PC-9 (cell line): ENCODE measurements around the gene PJA2. TPM values are rescaled to one million over a fixed set of nuclear protein-coding genes. Genes with fewer than 3 reads are reported as not detected.

Experiments
- BruUV-seq: library from RNA; stranded (reverse); fragments of 400-500 nt; replicated peaks from 2 replicates; lab custom pipeline; 2021; lab: Mats Ljungman, UMichigan
- CTCF ChIA-PET: fragments of 300-600 bp; sonication (Branson Sonifier 250); formaldehyde crosslinking; loops from one replicate; lab custom pipeline; 2022; ENCODE audit warnings: antibody characterized with exemption; lab: Charles Lee
- POLR2A ChIA-PET: fragments of 300-600 bp; sonication (Branson Sonifier 250); formaldehyde crosslinking; loops from one replicate; lab custom pipeline; 2022; ENCODE audit warnings: antibody characterized with exemption; ENCODE audit not compliant: unreplicated experiment; lab: Charles Lee
- DNase-seq, 2 experiments: peaks; one replicate each; pipeline versions ENCODE4 v3.0.0 to v3.0.0-alpha.2; 2015 to 2022; ENCODE audit warnings: mixed read lengths in 1 of 2
- H2AFZ ChIP-seq: fragments of 200-600 bp; sonication (generic); 2 replicates; pipeline ENCODE4 v1.8.1; 2017; ENCODE audit warnings: antibody characterized with exemption
- H3F3A ChIP-seq: fragments of 200-600 bp; sonication (generic); 2 replicates; pipeline ENCODE4 v1.8.1; 2017; ENCODE audit warnings: antibody characterized with exemption, mild to moderate bottlenecking, low read depth; ENCODE audit not compliant: insufficient read depth
- H3K27ac ChIP-seq: fragments of 200-600 bp; sonication (generic); 2 replicates; pipeline ENCODE4 v1.6.1; 2016; ENCODE audit warnings: mixed run types
- H3K27me3 ChIP-seq: fragments of 200-600 bp; sonication (generic); 2 replicates; pipeline ENCODE4 v1.6.1; 2016; ENCODE audit warnings: low read depth, mixed run types; ENCODE audit not compliant: insufficient read depth
- H3K36me3 ChIP-seq: fragments of 200-600 bp; sonication (generic); 2 replicates; pipeline ENCODE4 v1.6.1; 2016; ENCODE audit warnings: low read depth, mixed run types
- H3K4me1 ChIP-seq: fragments of 200-600 bp; sonication (generic); replicated peaks from 2 replicates; pipeline ENCODE4 v1.6.1; 2016; ENCODE audit warnings: mixed run types; ENCODE audit not compliant: insufficient read depth
- H3K4me2 ChIP-seq: fragments of 200-600 bp; sonication (generic); 2 replicates; pipeline ENCODE4 v1.6.1; 2017; ENCODE audit warnings: mixed run types
- H3K4me3 ChIP-seq: fragments of 200-600 bp; sonication (generic); 2 replicates; pipeline ENCODE4 v1.6.1; 2016; ENCODE audit warnings: mixed run types
- H3K79me2 ChIP-seq: fragments of 200-600 bp; sonication (generic); 2 replicates; pipeline ENCODE4 v1.6.1; 2017; ENCODE audit warnings: low read depth, mixed run types
- H3K9me2 ChIP-seq: fragments of 200-600 bp; sonication (generic); 2 replicates; pipeline ENCODE4 v1.8.1; 2017; ENCODE audit warnings: mild to moderate bottlenecking; ENCODE audit not compliant: insufficient read depth
- H3K9me3 ChIP-seq: fragments of 200-600 bp; sonication (generic); 2 replicates; pipeline ENCODE4 v1.8.1; 2016; ENCODE audit warnings: low read depth; ENCODE audit not compliant: insufficient read depth
- H4K20me1 ChIP-seq: fragments of 200-600 bp; sonication (generic); 2 replicates; pipeline ENCODE4 v1.8.1; 2017; ENCODE audit not compliant: insufficient read depth
- EZH2 ChIP-seq: fragments of 200-600 bp; sonication (generic); IDR thresholded peaks from 2 replicates; pipeline ENCODE4 v1.8.0; 2017; ENCODE audit warnings: antibody characterized with exemption, low read depth
- intact Hi-C: fragments of 100-400 bp; cut with micrococcal nuclease; formaldehyde crosslinking; loops from one replicate; pipeline ENCODE4 v1.10.0; 2022; ENCODE audit not compliant: unreplicated experiment
- total RNA-seq: library from RNA; stranded (reverse); gene quantifications from 2 replicates; pipeline ENCODE4 v1.2.3, GENCODE V29; 2021
- TF ChIP-seq, protein P1 (sequence below): fragments of 200-600 bp; sonication (generic); conservative IDR thresholded peaks from 2 replicates; pipeline ENCODE4 v1.6.1; 2017; ENCODE audit warnings: mixed run types, antibody characterized with exemption, mild to moderate bottlenecking, moderate library complexity

The PJA2 gene
- total RNA-seq, 1 experiment from 2014 or later, result 29.9 TPM

DNA sequence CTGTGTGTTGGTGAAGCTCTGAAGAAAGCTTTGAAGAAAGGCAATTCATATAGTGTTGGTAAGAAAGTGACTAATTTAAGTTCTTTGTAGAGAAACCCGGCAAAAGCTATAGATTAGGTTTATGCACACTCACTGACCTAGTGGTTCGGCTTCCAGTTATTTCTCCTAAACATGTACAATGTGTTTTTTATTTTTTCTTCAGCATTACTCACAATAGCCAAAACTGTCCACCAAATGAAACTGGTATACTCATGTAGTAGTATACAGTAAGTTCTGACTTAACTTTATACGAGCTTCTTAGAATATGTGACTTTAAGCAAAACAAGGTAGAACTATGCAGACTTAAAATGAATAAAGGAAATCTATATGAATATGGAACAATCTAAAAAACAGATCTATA, 44.8 kb downstream of the PJA2 start:
- no peak for DNase-seq
- no peaks in the 10 kb centered on the region for H3K9me2 ChIP-seq
- intact Hi-C loops, result no loop called here
- no peaks in the 10 kb centered on the region for H3K9me3 ChIP-seq
- no peaks in the 10 kb centered on the region for H3K27me3 ChIP-seq
- H3K4me1 ChIP-seq, result no peaks in the 10 kb centered on the region
- no peak overlapping the region for H3K4me2 ChIP-seq
- H3F3A ChIP-seq, result no peaks in the 10 kb centered on the region
- no peak overlapping the region for H3K4me3 ChIP-seq
- ChIA-PET CTCF (no interaction called here), POLR2A (no interaction called here)
- no peaks in the 10 kb centered on the region for H3K79me2 ChIP-seq
- H4K20me1 ChIP-seq, result no peaks in the 10 kb centered on the region
- H3K36me3 ChIP-seq, result peaks cover 24% of the 10 kb centered on the region; the same call in 1 of the 2 replicates
- no peak overlapping the region for H2AFZ ChIP-seq
- no peak overlapping the region for H3K27ac ChIP-seq
- no TSS peak for BruUV-seq
- TF ChIP-seq EZH2, result no peak
- TF ChIP-seq, protein P1, sequence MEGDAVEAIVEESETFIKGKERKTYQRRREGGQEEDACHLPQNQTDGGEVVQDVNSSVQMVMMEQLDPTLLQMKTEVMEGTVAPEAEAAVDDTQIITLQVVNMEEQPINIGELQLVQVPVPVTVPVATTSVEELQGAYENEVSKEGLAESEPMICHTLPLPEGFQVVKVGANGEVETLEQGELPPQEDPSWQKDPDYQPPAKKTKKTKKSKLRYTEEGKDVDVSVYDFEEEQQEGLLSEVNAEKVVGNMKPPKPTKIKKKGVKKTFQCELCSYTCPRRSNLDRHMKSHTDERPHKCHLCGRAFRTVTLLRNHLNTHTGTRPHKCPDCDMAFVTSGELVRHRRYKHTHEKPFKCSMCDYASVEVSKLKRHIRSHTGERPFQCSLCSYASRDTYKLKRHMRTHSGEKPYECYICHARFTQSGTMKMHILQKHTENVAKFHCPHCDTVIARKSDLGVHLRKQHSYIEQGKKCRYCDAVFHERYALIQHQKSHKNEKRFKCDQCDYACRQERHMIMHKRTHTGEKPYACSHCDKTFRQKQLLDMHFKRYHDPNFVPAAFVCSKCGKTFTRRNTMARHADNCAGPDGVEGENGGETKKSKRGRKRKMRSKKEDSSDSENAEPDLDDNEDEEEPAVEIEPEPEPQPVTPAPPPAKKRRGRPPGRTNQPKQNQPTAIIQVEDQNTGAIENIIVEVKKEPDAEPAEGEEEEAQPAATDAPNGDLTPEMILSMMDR, result no peak

GRCh38 chr5:109359642-109360041, 50.1 kb downstream of the PJA2 start:
- no peak overlapping the region for H3K4me2 ChIP-seq
- no peaks in the 10 kb centered on the region; the same call in 1 of the 2 replicates for H3F3A ChIP-seq
- no peaks in the 10 kb centered on the region for H3K79me2 ChIP-seq
- H3K9me3 ChIP-seq, result no peaks in the 10 kb centered on the region
- H3K27ac ChIP-seq, result no peak overlapping the region
- DNase-seq, result no peak
- ChIA-PET CTCF (no interaction called here), POLR2A (no interaction called here)
- no peaks in the 10 kb centered on the region for H3K9me2 ChIP-seq
- no TSS peak for BruUV-seq
- no peak overlapping the region for H3K4me3 ChIP-seq
- TF ChIP-seq, protein P1, result no peak
- no peak for TF ChIP-seq EZH2
- no peaks in the 10 kb centered on the region for H4K20me1 ChIP-seq
- H3K4me1 ChIP-seq, result no peaks in the 10 kb centered on the region
- H3K27me3 ChIP-seq, result no peaks in the 10 kb centered on the region
- no peak overlapping the region for H2AFZ ChIP-seq
- H3K36me3 ChIP-seq, result peaks cover 10% of the 10 kb centered on the region; the same call in 1 of the 2 replicates
- intact Hi-C loops, result no loop called here

- Histone ChIP-seq H3K4me2 (no peak overlapping the region), H3K9me3 (no peaks in the 10 kb centered on the region), H3K27me3 (no peaks in the 10 kb centered on the region), H3K9me2 (no peaks in the 10 kb centered on the region), H3F3A (no peaks in the 10 kb centered on the region; the same call in 1 of the 2 replicates), H2AFZ (no peak overlapping the region), H3K79me2 (no peaks in the 10 kb centered on the region), H3K27ac (no peak overlapping the region), H4K20me1 (no peaks in the 10 kb centered on the region), H3K4me3 (no peak overlapping the region), H3K4me1 (no peaks in the 10 kb centered on the region), H3K36me3 (peaks cover 10% of the 10 kb centered on the region; the same call in 1 of the 2 replicates)
- DNase-seq, result no peak
- POLR2A ChIA-PET, result no interaction called here
- TF ChIP-seq, protein P1, result no peak
- TF ChIP-seq EZH2, result no peak
- intact Hi-C loops, result no loop called here
- BruUV-seq, result no TSS peak
- CTCF ChIA-PET, result no interaction called here
These were observed 52.0 kb downstream of the PJA2 start for GRCh38 chr5:109357807-109358206.
